A549 (cell line): ENCODE results near the gene CDC42BPG. TPM values are rescaled to one million over a fixed set of nuclear protein-coding genes. Genes with fewer than 3 reads are reported as not detected.
"Not testable (repeated sequence)": the region's sequence is repeated elsewhere in the genome, so short reads cannot be mapped to it uniquely, and the experiment has no call there.

Experiments used
- ATAC-seq, 2 experiments: fragments of 200-7000 bp in 1 of 2; fragments of >200 bp in 1 of 2; cut with Nextera tagmentation in 1 of 2; cut with Tn5 transposase in 1 of 2; 3 replicates each; pipeline versions ENCODE4 v1.8.0 to v1.9.1; 2018 to 2020; ENCODE audit warnings: mild to moderate bottlenecking in 1 of 2, moderate library complexity in 1 of 2
- CTCF ChIA-PET: fragments of 300-600 bp; sonication (Branson Sonifier 250); formaldehyde crosslinking; extraction: SDS; loops from one replicate; lab custom pipeline; 2021; ENCODE audit warnings: antibody characterized with exemption, inconsistent platforms; lab: Yijun Ruan, JAX
- POLR2A ChIA-PET: fragments of 350-600 bp; formaldehyde crosslinking; extraction: SDS; loops from one replicate; lab custom pipeline; 2021; ENCODE audit warnings: antibody characterized with exemption, inconsistent platforms; lab: Yijun Ruan, JAX
- DNase-seq, 2 experiments: peaks; one replicate each; pipeline versions ENCODE4 v3.0.0 to v3.0.0-alpha.2; 2011 to 2016; ENCODE audit warnings: low read depth in 1 of 2, low spot score in 1 of 2
- FAIRE-seq: peaks from 2 replicates; lab custom pipeline; 2011; peaks lifted over from hg19 to GRCh38; lab: Jason Lieb, UNC
- H3K27ac ChIP-seq, 2 experiments: fragments of >200 bp; sonication (Bioruptor Twin); formaldehyde crosslinking; 3 replicates each; pipeline ENCODE4 v1.5.1; 2016 to 2017
- H3K4me1 ChIP-seq: fragments of >200 bp; sonication (Bioruptor Twin); formaldehyde crosslinking; 3 replicates; pipeline ENCODE4 v1.6.1; 2016
- H3K4me2 ChIP-seq: fragments of >200 bp; sonication (Bioruptor Twin); formaldehyde crosslinking; 3 replicates; pipeline ENCODE4 v1.6.1; 2016
- H3K4me3 ChIP-seq: fragments of >200 bp; sonication (Bioruptor Twin); formaldehyde crosslinking; 3 replicates; pipeline ENCODE4 v1.5.1; 2016
- H3K9me3 ChIP-seq: fragments of >200 bp; sonication (Bioruptor Twin); formaldehyde crosslinking; 3 replicates; pipeline ENCODE4 v1.6.1; 2016
- BHLHE40 ChIP-seq: IDR thresholded peaks from 2 replicates; pipeline ENCODE4 v1.6.1; 2012; ENCODE audit warnings: low read depth, low read length, inconsistent platforms
- CBX2 ChIP-seq: fragments of 200-600 bp; sonication (generic); IDR thresholded peaks from 2 replicates; pipeline ENCODE4 v1.6.1; 2016; ENCODE audit warnings: low read depth, mild to moderate bottlenecking, borderline replicate concordance
- CEBPB ChIP-seq, 2 experiments: fragments of >200 bp in 1 of 2; sonication (Bioruptor Twin) in 1 of 2; formaldehyde crosslinking in 1 of 2; IDR thresholded peaks; 2 replicates each; pipeline ENCODE4 v1.6.1; 2012 to 2016
- EHF ChIP-seq: fragments of 250-450 bp; sonication (Bioruptor Pico); IDR thresholded peaks from 2 replicates; pipeline ENCODE4 v1.5.0; 2020; ENCODE audit warnings: mild to moderate bottlenecking
- FOSL2 ChIP-seq, 2 experiments: fragments of 450-650 bp in 1 of 2; fragments of >200 bp in 1 of 2; sonication (Bioruptor Twin) in 1 of 2; formaldehyde crosslinking; IDR thresholded peaks; 2 replicates each; pipeline versions ENCODE4 v1.5.0 to v1.6.1; 2016 to 2020; ENCODE audit warnings: mild to moderate bottlenecking in 1 of 2, moderate library complexity in 1 of 2
- POLR2AphosphoS2 ChIP-seq: conservative IDR thresholded peaks from 2 replicates; pipeline ENCODE4 v1.6.1; 2012; ENCODE audit warnings: low read length, improper control_type of control experiment, inconsistent platforms
- RFX5 ChIP-seq: fragments of 450-650 bp; IDR thresholded peaks from 2 replicates; pipeline ENCODE4 v1.7.1; 2014; ENCODE audit warnings: antibody characterized with exemption, mild to moderate bottlenecking, moderate library complexity
- RNF2 ChIP-seq: fragments of 200-600 bp; sonication (generic); IDR thresholded peaks from 2 replicates; pipeline ENCODE4 v1.6.1; 2016; ENCODE audit warnings: low read depth, mild to moderate bottlenecking, antibody characterized with exemption, moderate library complexity, borderline replicate concordance
- SMC3 ChIP-seq: fragments of >200 bp; sonication (Bioruptor Twin); formaldehyde crosslinking; IDR thresholded peaks from 3 replicates; pipeline ENCODE4 v1.6.1; 2018; ENCODE audit warnings: inconsistent platforms
- ZNF302 ChIP-seq: fragments of 250-450 bp; sonication (Bioruptor Pico); IDR thresholded peaks from 2 replicates; pipeline ENCODE4 v1.9.0; 2021; ENCODE audit warnings: inconsistent platforms, mild to moderate bottlenecking, moderate library complexity
- WGBS: methylation state at CpG from one replicate; pipeline ENCODE4 v1.1.6; 2017; ENCODE audit errors: missing lambda C conversion rate; 5-methylcytosine and 5-hydroxymethylcytosine counted together
- polyA plus RNA-seq, 4 experiments: library from polyadenylated mRNA; depleted of rRNA in 3 of 4; stranded (reverse); fragments of >200 nt; fragmentation: RNase III in 1 of 4; extraction: RNeasy Plus Mini Kit Qiagen cat#74134 plus additional on column Dnase treatment in 1 of 4; gene quantifications; 2 replicates in 3 of 4; 3 replicates in 1 of 4; pipeline ENCODE4 v1.2.3, GENCODE V29; 2011 to 2017
- TF ChIP-seq, protein P1 (sequence below): fragments of 250-450 bp; sonication (Bioruptor Pico); IDR thresholded peaks from 2 replicates; pipeline ENCODE4 v1.5.0; 2020; ENCODE audit warnings: low read depth, mild to moderate bottlenecking, moderate library complexity
- TF ChIP-seq, protein P2 (sequence below): fragments of >200 bp; sonication (Bioruptor Twin); formaldehyde crosslinking; IDR thresholded peaks from 2 replicates; pipeline ENCODE4 v1.6.1; 2016
- TF ChIP-seq, protein P3 (sequence below): fragments of 450-650 bp; IDR thresholded peaks from 2 replicates; pipeline ENCODE4 v1.6.1; 2014; ENCODE audit warnings: antibody characterized with exemption

Gene CDC42BPG
- polyA plus RNA-seq, 2 of the 4 experiments (the other 2 are of a cell fraction): 0.35 to 1.0 TPM

DNA sequence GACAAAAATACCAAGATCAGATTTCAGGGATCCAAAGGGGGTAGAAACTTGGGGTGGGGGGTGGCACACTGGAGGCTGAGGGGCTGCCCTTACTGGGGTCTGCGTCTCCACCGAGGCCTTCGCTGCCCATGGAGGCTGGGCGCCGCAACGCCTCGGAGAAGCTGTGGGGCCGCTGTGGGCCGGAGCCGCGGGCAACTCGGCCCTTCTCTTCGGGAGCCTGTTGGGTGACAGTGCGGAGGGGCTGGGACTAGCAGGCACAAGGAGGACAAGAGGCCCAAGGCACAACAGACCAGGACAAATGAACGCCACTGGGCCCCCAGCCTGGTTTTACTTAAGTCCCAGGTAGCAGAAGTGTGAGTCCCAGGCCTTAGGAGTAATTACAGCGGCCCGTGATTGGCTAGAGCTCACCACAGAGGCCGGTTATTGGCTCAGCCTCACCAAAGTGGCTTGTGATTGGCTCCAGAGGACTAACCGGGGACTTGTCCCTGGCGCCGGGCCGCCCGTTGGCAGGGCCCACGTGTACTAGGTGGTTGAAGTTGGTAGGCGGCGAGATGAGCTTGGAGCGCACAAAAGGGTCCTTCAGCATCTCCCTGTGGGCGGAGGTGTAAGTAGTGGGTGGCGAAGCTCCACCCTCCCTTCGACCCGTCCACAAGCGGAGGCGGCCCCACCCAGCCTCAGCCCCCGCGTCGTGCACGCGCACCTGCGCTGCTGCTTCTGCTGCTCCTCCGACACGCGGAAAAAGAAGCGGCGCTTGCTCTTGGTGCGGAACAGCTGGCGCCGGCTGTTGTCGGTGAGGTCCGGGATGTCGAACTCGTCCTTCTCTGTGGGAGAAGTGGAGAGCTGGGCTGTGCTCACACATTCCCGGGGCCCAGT is 17.6 kb downstream of the CDC42BPG start:
- H3K4me3 ChIP-seq: no peak overlapping the region
- 90% methylated on average over 52 of the region's 52 CpGs for WGBS
- H3K9me3 ChIP-seq: no peaks in the 10 kb centered on the region
- no peak overlapping the region for H3K4me2 ChIP-seq
- TF ChIP-seq, protein P1, sequence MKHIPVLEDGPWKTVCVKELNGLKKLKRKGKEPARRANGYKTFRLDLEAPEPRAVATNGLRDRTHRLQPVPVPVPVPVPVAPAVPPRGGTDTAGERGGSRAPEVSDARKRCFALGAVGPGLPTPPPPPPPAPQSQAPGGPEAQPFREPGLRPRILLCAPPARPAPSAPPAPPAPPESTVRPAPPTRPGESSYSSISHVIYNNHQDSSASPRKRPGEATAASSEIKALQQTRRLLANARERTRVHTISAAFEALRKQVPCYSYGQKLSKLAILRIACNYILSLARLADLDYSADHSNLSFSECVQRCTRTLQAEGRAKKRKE (CRISPR knock-in tag): no peak
- no peak for TF ChIP-seq ZNF302 (CRISPR knock-in tag)
- no peak for TF ChIP-seq RFX5
- no peak for TF ChIP-seq RNF2
- CTCF ChIA-PET: interaction anchor here (0.8 to 2.3 kb wide), 5 partner anchors 14 to 52 kb away, joined by 3 to 11 read pairs (median 4); partner anchors contain the start of genes EHD1 and MAP4K2
- H3K4me1 ChIP-seq: no peaks in the 10 kb centered on the region
- ATAC-seq (peak in 1 of 2 experiments; percentile 54; a peak in 3 of 6 replicates), DNase-seq (no peak), FAIRE-seq (no peak)
- no peak overlapping the region for H3K27ac ChIP-seq
- POLR2A ChIA-PET: no interaction called here

DNA sequence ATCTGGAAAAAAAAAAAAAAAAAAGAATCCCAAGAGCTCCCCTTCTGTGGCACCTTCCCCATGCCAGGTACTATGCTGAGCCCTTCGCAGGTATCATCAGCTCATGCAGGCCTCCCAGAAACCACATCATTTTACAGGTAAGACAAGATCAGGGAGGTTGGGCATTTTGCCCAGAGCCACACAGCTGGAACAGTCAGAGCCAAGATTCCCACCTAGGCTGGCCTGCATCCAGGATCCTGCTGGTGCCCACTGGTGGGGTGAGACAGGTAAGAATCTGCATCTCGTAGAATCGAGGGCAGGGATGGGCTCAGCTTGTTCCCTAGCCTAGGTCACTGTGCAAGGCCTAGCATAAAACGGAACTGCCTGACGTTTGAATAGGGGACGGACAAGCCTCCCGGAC is 18.4 kb downstream of the CDC42BPG start:
- H3K9me3 ChIP-seq: no peaks in the 10 kb centered on the region
- no peak for DNase-seq
- ChIA-PET POLR2A (interaction anchor here (0.6 kb wide), 1 partner anchor 47 kb away, joined by 4 read pairs; no protein-coding TSS in a partner anchor), CTCF (interaction anchor here (0.6 to 2.3 kb wide), 4 partner anchors 15 to 53 kb away, joined by 3 to 11 read pairs (median 4); partner anchors contain the start of genes EHD1 and MAP4K2)
- ATAC-seq: no peak
- H3K4me1 ChIP-seq: no peaks in the 10 kb centered on the region
- H3K27ac ChIP-seq: no peak overlapping the region
- FAIRE-seq: no peak
- no peak overlapping the region for H3K4me2 ChIP-seq
- no peak for TF ChIP-seq POLR2AphosphoS2
- TF ChIP-seq CBX2: no peak
- TF ChIP-seq EHF: no peak
- no peak for TF ChIP-seq CEBPB (IDR thresholded peaks at IDR 0.05)
- TF ChIP-seq, all 56 proteins: peak for 0
- WGBS: 81% methylated on average over 7 of the region's 7 CpGs
- no peak overlapping the region for H3K4me3 ChIP-seq

DNA sequence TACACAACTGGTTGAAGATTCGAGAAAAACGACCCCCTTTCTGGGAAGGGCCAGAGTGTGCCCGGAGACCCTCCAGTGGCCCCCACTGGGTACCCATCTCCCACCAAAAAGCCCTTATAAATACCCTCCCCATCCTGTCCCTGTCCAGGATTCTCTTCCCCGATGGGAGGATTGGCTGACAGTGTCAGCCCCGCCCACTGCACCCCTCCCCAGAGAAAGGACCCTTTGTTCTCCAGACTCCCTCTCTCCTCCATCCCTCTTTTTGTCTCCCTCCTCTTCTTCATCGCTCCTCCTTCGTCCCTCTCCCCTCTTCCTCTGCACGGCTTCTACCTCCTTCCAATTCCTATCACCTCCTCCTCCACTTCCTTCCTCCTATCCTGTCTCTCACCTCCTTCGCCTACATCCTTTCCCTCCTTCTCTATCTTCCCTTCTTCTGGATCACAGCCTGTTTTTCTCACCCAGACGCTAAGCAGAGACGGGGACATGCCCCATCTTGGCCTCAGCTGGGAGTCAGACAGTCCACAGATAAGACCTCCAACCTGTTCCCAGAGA is 20.8 kb downstream of the CDC42BPG start:
- Histone ChIP-seq H3K4me3 (no peak overlapping the region), H3K9me3 (no peaks in the 10 kb centered on the region), H3K27ac (no peak overlapping the region), H3K4me1 (no peaks in the 10 kb centered on the region), H3K4me2 (no peak overlapping the region)
- DNase-seq: no peak
- CTCF ChIA-PET: interaction anchor here (0.8 to 1.6 kb wide), 2 partner anchors 8 to 11 kb away, joined by 3 to 4 read pairs; no protein-coding TSS in a partner anchor
- TF ChIP-seq CBX2 (no peak), FOSL2 (IDR thresholded peaks at IDR 0.05) (no peak), FOSL2 (CRISPR knock-in tag; IDR thresholded peaks at IDR 0.05) (no peak), RFX5 (no peak), CEBPB (IDR thresholded peaks at IDR 0.05) (no peak), BHLHE40 (no peak), SMC3 (no peak)
- TF ChIP-seq, protein P2, sequence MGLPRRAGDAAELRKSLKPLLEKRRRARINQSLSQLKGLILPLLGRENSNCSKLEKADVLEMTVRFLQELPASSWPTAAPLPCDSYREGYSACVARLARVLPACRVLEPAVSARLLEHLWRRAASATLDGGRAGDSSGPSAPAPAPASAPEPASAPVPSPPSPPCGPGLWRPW: no peak
- no peak for ATAC-seq
- 59% methylated on average over 11 of the region's 11 CpGs for WGBS
- POLR2A ChIA-PET: no interaction called here
- FAIRE-seq: no peak

DNA sequence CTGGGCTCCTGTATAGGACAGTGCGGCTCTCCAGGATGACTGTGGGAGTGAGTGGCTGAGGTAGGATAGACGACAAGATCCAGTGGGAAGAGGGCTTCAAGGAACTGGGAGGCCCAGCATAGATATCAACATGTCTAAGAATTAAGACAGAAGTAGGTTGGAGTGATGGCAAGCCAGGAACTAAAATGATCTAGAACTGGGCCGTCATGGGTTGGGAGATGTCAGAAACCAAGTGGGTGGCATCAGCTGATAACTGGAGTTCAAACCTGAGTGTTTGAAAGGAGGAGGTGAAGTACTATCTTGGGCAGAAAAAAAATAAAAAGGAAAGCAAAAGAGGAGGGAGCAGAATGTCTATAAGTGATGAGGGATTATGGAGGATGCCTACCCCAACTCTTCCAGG is 27.0 kb downstream of the CDC42BPG start:
- TF ChIP-seq, protein P3, sequence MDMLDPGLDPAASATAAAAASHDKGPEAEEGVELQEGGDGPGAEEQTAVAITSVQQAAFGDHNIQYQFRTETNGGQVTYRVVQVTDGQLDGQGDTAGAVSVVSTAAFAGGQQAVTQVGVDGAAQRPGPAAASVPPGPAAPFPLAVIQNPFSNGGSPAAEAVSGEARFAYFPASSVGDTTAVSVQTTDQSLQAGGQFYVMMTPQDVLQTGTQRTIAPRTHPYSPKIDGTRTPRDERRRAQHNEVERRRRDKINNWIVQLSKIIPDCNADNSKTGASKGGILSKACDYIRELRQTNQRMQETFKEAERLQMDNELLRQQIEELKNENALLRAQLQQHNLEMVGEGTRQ: no peak
- Histone ChIP-seq H3K27ac (no peak overlapping the region), H3K4me1 (0 out of 3 replicates have a peak, but pooled peaks cover 3% of the 10 kb centered on the region), H3K9me3 (no peaks in the 10 kb centered on the region), H3K4me2 (no peak overlapping the region), H3K4me3 (no peak overlapping the region)
- FAIRE-seq (no peak), ATAC-seq (0 out of 6 replicates have a peak, but pooled peaks of 1 of the 2 experiments have one; percentile 31), DNase-seq (no peak)
- POLR2A ChIA-PET: no interaction called here
- CTCF ChIA-PET: interaction anchor here (0.7 to 1.7 kb wide), 3 partner anchors 25 to 150 kb away, joined by 3 to 4 read pairs (median 3); no protein-coding TSS in a partner anchor
- WGBS: 81% methylated on average over 3 of the region's 3 CpGs

DNA sequence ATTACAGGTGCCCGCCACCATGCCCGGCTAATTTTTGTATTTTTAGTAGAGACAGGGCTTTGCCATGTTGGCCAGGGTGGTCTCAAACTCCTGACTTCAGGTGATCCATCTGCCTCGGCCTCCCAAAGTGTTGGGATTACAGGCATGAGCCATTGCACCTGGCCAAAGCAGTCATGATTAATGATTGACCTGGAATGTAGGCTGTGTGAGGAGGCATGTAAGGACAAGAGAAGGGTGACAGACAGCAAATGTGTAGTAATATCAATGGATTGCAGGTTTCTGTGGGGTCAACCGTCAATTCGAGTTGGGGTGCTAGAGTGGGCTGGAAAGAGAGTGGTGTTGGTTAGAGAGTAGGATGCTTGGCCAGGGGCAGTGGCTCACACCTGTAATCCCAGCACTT is 29.0 kb downstream of the CDC42BPG start:
- ATAC-seq, H3K27ac ChIP-seq, H3K4me3 ChIP-seq, H3K9me3 ChIP-seq, H3K4me1 ChIP-seq, POLR2A ChIA-PET, FAIRE-seq, DNase-seq, H3K4me2 ChIP-seq: not testable (repeated sequence)
- CTCF ChIA-PET: interaction anchor here (1.0 to 1.2 kb wide), 3 partner anchors 9 to 16 kb away, joined by 3 read pairs; no protein-coding TSS in a partner anchor
- 62% methylated on average over 5 of the region's 5 CpGs for WGBS
